Measurements from ENCODE around the gene C9orf50.
"Not testable (repeated sequence)": the region's sequence is repeated elsewhere in the genome, so short reads cannot be mapped to it uniquely, and the experiment has no call there.

The C9orf50 gene

GRCh38 chr9:129620669-129621295, at the start of gene C9orf50:
Gene C9orf50, minus strand, starts transcription at chr9:129621101. Its CDS starts 527 bp downstream, at chr9:129620574.
- no peak for DNase-seq

GRCh38 chr9:129669946-129670345, 49.0 kb upstream of the C9orf50 start:
- DNase-seq, result no peak

- no peak for DNase-seq
Measured at GRCh38 chr9:129669141-129669718, 48.3 kb upstream of the C9orf50 start.

- DNase-seq, result no peak
Measured at GRCh38 chr9:129667850-129668249, 46.9 kb upstream of the C9orf50 start.

GRCh38 chr9:129667378-129667777, 46.5 kb upstream of the C9orf50 start:
- DNase-seq, result no peak

- DNase-seq, result no peak
Measured at GRCh38 chr9:129666575-129666974, 45.7 kb upstream of the C9orf50 start.

GRCh38 chr9:129665814-129666520, 45.1 kb upstream of the C9orf50 start:
- DNase-seq, result no peak

- no peak for DNase-seq
Measured at GRCh38 chr9:129665389-129665775, 44.5 kb upstream of the C9orf50 start, which contains the start of gene PRRX2. Gene PRRX2, plus strand, starts transcription at chr9:129665647. Its CDS starts 221 bp downstream, at chr9:129665868.

- no peak for DNase-seq
Measured at GRCh38 chr9:129664746-129665388, 44.0 kb upstream of the C9orf50 start.

GRCh38 chr9:129662239-129662638, 41.3 kb upstream of the C9orf50 start:
- DNase-seq, result not testable (repeated sequence)

GRCh38 chr9:129661029-129661428, 40.1 kb upstream of the C9orf50 start:
- DNase-seq, result no peak

GRCh38 chr9:129656795-129657390, 36.0 kb upstream of the C9orf50 start:
- no peak for DNase-seq

GRCh38 chr9:129655696-129656095, 34.8 kb upstream of the C9orf50 start:
- no peak for DNase-seq

GRCh38 chr9:129655154-129655553, 34.3 kb upstream of the C9orf50 start:
- DNase-seq, result no peak

GRCh38 chr9:129654554-129655040, 33.7 kb upstream of the C9orf50 start:
- DNase-seq, result no peak

GRCh38 chr9:129653823-129654553, 33.1 kb upstream of the C9orf50 start:
- DNase-seq, result no peak

- DNase-seq, result no peak
Measured at GRCh38 chr9:129650680-129651235, 29.9 kb upstream of the C9orf50 start.

GRCh38 chr9:129649726-129650679, 29.1 kb upstream of the C9orf50 start:
- no peak for DNase-seq

- no peak for DNase-seq
Measured at GRCh38 chr9:129648764-129649115, 27.8 kb upstream of the C9orf50 start.

GRCh38 chr9:129648092-129648763, 27.3 kb upstream of the C9orf50 start:
- DNase-seq, result no peak
